HCT116 (cell line): ENCODE measurements around the gene PER2. TPM values are rescaled to one million over a fixed set of nuclear protein-coding genes. Genes with fewer than 3 reads are reported as not detected.

Experiments
- ATAC-seq: fragments of 200-7000 bp; cut with Tn5 transposase; 2 replicates; pipeline ENCODE4 v1.9.1; 2020; ENCODE audit warnings: mild to moderate bottlenecking, moderate library complexity
- BruUV-seq: library from RNA; stranded (reverse); fragments of 400-500 nt; replicated peaks from 2 replicates; lab custom pipeline; 2021; lab: Mats Ljungman, UMichigan
- CTCF ChIA-PET: fragments of 300-600 bp; sonication (Branson Sonifier 250); formaldehyde crosslinking; loops from one replicate; lab custom pipeline; 2021; ENCODE audit warnings: antibody characterized with exemption; lab: Charles Lee
- POLR2A ChIA-PET: fragments of 300-600, 350-600 bp; sonication (Branson Sonifier 250); formaldehyde crosslinking; loops from one replicate; lab custom pipeline; 2021; ENCODE audit warnings: antibody characterized with exemption; lab: Charles Lee
- RAD21 ChIA-PET, 2 experiments: fragments of 300-600 bp; sonication (Branson Sonifier 250); formaldehyde crosslinking; loops; one replicate each; lab custom pipeline; 2023; ENCODE audit warnings: low total read pairs in 2 of 2; ENCODE audit not compliant: uncharacterized antibody in 2 of 2, unreplicated experiment in 2 of 2, low non-redundant PET in 1 of 2; lab: Charles Lee
- DNase-seq: peaks from one replicate; pipeline ENCODE4 v3.0.0-alpha.2; 2010; ENCODE audit warnings: low read depth, low spot score
- H2AFZ ChIP-seq: fragments of 200-600 bp; shearing (Covaris generic), sonication (generic); 2 replicates; pipeline ENCODE4 v1.6.1; 2017; ENCODE audit warnings: low read depth, mixed run types, mixed read lengths, antibody characterized with exemption, low read length; ENCODE audit not compliant: poor library complexity, severe bottlenecking
- H3K27ac ChIP-seq: 2 replicates; pipeline ENCODE4 v1.5.1; 2012; ENCODE audit warnings: low read depth, low read length
- H3K27me3 ChIP-seq: fragments of 200-600 bp; sonication (generic); 2 replicates; pipeline ENCODE4 v1.6.1; 2016; ENCODE audit warnings: mixed run types, low read length, mixed read lengths; ENCODE audit not compliant: insufficient read depth
- H3K36me3 ChIP-seq, 2 experiments: fragments of 200-500 bp in 1 of 2; fragments of 200-600 bp in 1 of 2; sonication (Bioruptor generic) in 1 of 2; sonication (generic) in 1 of 2; 2 replicates each; pipeline versions ENCODE4 v1.5.1 to v1.6.1; 2014 to 2016; ENCODE audit warnings: low read length in 2 of 2, inconsistent platforms in 1 of 2, mixed read lengths in 1 of 2, mixed run types in 1 of 2; ENCODE audit not compliant: insufficient read depth in 2 of 2, control insufficient read depth in 1 of 2
- H3K4me1 ChIP-seq, 2 experiments: fragments of 200-600 bp in 1 of 2; sonication (generic) in 1 of 2; 2 replicates each; pipeline versions ENCODE4 v1.5.1 to v1.6.1; 2012 to 2017; ENCODE audit warnings: low read length in 2 of 2, inconsistent platforms in 1 of 2, mild to moderate bottlenecking in 1 of 2, mixed read lengths in 1 of 2, mixed run types in 1 of 2, moderate library complexity in 1 of 2; ENCODE audit not compliant: insufficient read depth in 2 of 2, control insufficient read depth in 1 of 2
- H3K4me2 ChIP-seq: fragments of 200-600 bp; sonication (generic); 2 replicates; pipeline ENCODE4 v1.6.1; 2017; ENCODE audit warnings: mixed run types, low read length, mixed read lengths
- H3K4me3 ChIP-seq, 2 experiments: fragments of 200-600 bp in 1 of 2; sonication (generic) in 1 of 2; replicated peaks in 1 of 2; 2 replicates each; pipeline ENCODE4 v1.5.1; 2011 to 2016; ENCODE audit warnings: low read length in 2 of 2, control low read depth in 1 of 2, low read depth in 1 of 2, mild to moderate bottlenecking in 1 of 2, mixed read lengths in 1 of 2, mixed run types in 1 of 2
- H3K79me2 ChIP-seq: fragments of 200-600 bp; sonication (generic); 2 replicates; pipeline ENCODE4 v1.6.1; 2017; ENCODE audit warnings: mild to moderate bottlenecking, mixed run types, low read length, moderate library complexity, mixed read lengths; ENCODE audit not compliant: insufficient read depth
- H3K9ac ChIP-seq: fragments of 200-600 bp; sonication (generic); 2 replicates; pipeline ENCODE4 v1.6.1; 2016; ENCODE audit warnings: low read length, mixed read lengths
- H3K9me2 ChIP-seq: fragments of 200-600 bp; sonication (generic), shearing (Covaris generic); 2 replicates; pipeline ENCODE4 v1.6.1; 2017; ENCODE audit warnings: mixed run types, mild to moderate bottlenecking, moderate library complexity; ENCODE audit not compliant: insufficient read depth
- H3K9me3 ChIP-seq, 2 experiments: fragments of 200-500 bp in 1 of 2; fragments of 200-600 bp in 1 of 2; sonication (Bioruptor generic) in 1 of 2; sonication (generic) in 1 of 2; 2 replicates each; pipeline ENCODE4 v1.6.1; 2014 to 2017; ENCODE audit warnings: low read length in 2 of 2, mixed read lengths in 2 of 2, inconsistent platforms in 1 of 2, low read depth in 1 of 2, mild to moderate bottlenecking in 1 of 2, mixed run types in 1 of 2, moderate library complexity in 1 of 2; ENCODE audit not compliant: control insufficient read depth in 1 of 2, insufficient read depth in 1 of 2
- H4K20me1 ChIP-seq: fragments of 200-600 bp; sonication (generic), shearing (Covaris generic); 2 replicates; pipeline ENCODE4 v1.6.1; 2017; ENCODE audit warnings: mixed run types, mild to moderate bottlenecking, moderate library complexity; ENCODE audit not compliant: insufficient read depth
- CBX3 ChIP-seq: IDR thresholded peaks from 2 replicates; pipeline ENCODE4 v1.6.1; 2012; ENCODE audit warnings: low read depth
- CEBPB ChIP-seq: IDR thresholded peaks from 2 replicates; pipeline ENCODE4 v1.6.1; 2012; ENCODE audit warnings: low read depth
- CTCF ChIP-seq, 3 experiments: fragments of 200-600 bp in 1 of 3; sonication (generic) in 1 of 3; IDR thresholded peaks in 2 of 3; conservative IDR thresholded peaks in 1 of 3; 2 replicates each; pipeline ENCODE4 v1.5.1; 2012 to 2017; ENCODE audit warnings: low read depth in 2 of 3, low read length in 2 of 3, antibody characterized with exemption in 1 of 3, borderline replicate concordance in 1 of 3, control low read depth in 1 of 3, mild to moderate bottlenecking in 1 of 3, mixed read lengths in 1 of 3, mixed run types in 1 of 3, moderate library complexity in 1 of 3; ENCODE audit not compliant: insufficient read depth in 1 of 3
- EZH2phosphoT487 ChIP-seq: fragments of 200-600 bp; IDR thresholded peaks from 2 replicates; pipeline ENCODE4 v1.6.1; 2018; ENCODE audit warnings: antibody characterized with exemption, borderline replicate concordance
- FOSL1 ChIP-seq: IDR thresholded peaks from 2 replicates; pipeline ENCODE4 v1.6.1; 2012; ENCODE audit warnings: low read depth
- JUND ChIP-seq: IDR thresholded peaks from 2 replicates; pipeline ENCODE4 v1.6.1; 2012
- POLR2A ChIP-seq: IDR thresholded peaks from 2 replicates; pipeline ENCODE4 v1.7.0; 2011; ENCODE audit warnings: borderline replicate concordance; ENCODE audit not compliant: insufficient read depth, insufficient read length; ENCODE audit errors: extremely low read depth
- POLR2AphosphoS5 ChIP-seq: IDR thresholded peaks from 2 replicates; pipeline ENCODE4 v1.6.1; 2011; ENCODE audit warnings: mild to moderate bottlenecking, low read depth, low read length, moderate library complexity
- REST ChIP-seq: IDR thresholded peaks from 2 replicates; pipeline ENCODE4 v1.6.1; 2012; ENCODE audit warnings: low read depth
- SIN3A ChIP-seq: IDR thresholded peaks from 2 replicates; pipeline ENCODE4 v1.6.1; 2012; ENCODE audit warnings: low read depth
- SP1 ChIP-seq: IDR thresholded peaks from 2 replicates; pipeline ENCODE4 v1.6.1; 2012; ENCODE audit warnings: low read depth
- TCF7L2 ChIP-seq: IDR thresholded peaks from 2 replicates; pipeline ENCODE4 v1.7.0; 2011; ENCODE audit warnings: borderline replicate concordance, inconsistent platforms; ENCODE audit not compliant: insufficient read depth, insufficient read length; ENCODE audit errors: extremely low read depth
- YY1 ChIP-seq: IDR thresholded peaks from 2 replicates; pipeline ENCODE4 v1.6.1; 2011; ENCODE audit warnings: low read length, low read depth, moderate library complexity, mild to moderate bottlenecking; ENCODE audit not compliant: insufficient replicate concordance; ENCODE audit errors: extremely low read depth
- ZBTB33 ChIP-seq: IDR thresholded peaks from 2 replicates; pipeline ENCODE4 v1.6.1; 2011; ENCODE audit warnings: mild to moderate bottlenecking, low read length, moderate library complexity; ENCODE audit not compliant: insufficient replicate concordance; ENCODE audit errors: extremely low read depth
- ZFX ChIP-seq: fragments of 450-650 bp; IDR thresholded peaks from 2 replicates; pipeline ENCODE4 v1.6.1; 2017
- intact Hi-C: fragments of 100-400 bp; cut with micrococcal nuclease; formaldehyde crosslinking; loops from 2 replicates; pipeline ENCODE4 v1.10.0; 2022
- total RNA-seq: library from RNA; stranded (reverse); gene quantifications from one replicate; pipeline ENCODE4 v1.2.1, GENCODE V29; 2021; ENCODE audit not compliant: unreplicated experiment

PER2 gene
- total RNA-seq, 1 experiment from 2014 or later: 18.7 TPM

GRCh38 chr2:238284802-238285515, 3.5 kb downstream of the PER2 start:
- no peak overlapping the region for H3K9ac ChIP-seq
- POLR2A ChIA-PET: no interaction called here
- RAD21 ChIA-PET: no interaction called here
- H4K20me1 ChIP-seq: 0 out of 2 replicates have a peak, but pooled peaks cover 4% of the 10 kb centered on the region
- no TSS peak for BruUV-seq
- H3K27me3 ChIP-seq: no peaks in the 10 kb centered on the region
- CTCF ChIA-PET: interaction anchor here (0.6 to 0.7 kb wide), 2 partner anchors 22 to 361 kb away, joined by 3 read pairs; no protein-coding TSS in a partner anchor
- DNase-seq (no peak), ATAC-seq (no peak)
- no peak for TF ChIP-seq YY1
- no peak for TF ChIP-seq SP1
- no peak for TF ChIP-seq CEBPB
- TF ChIP-seq POLR2AphosphoS5: no peak
- no peak for TF ChIP-seq CTCF (IDR thresholded peaks at IDR 0.05 in 2 of 3, conservative IDR thresholded peaks at IDR 0.05 in 1 of 3; ENCODE audit: borderline replicate concordance in 1 of 3, insufficient read depth in 1 of 3, low read depth in 2 of 3, low read length in 2 of 3)
- no peak for TF ChIP-seq FOSL1
- no peak for TF ChIP-seq TCF7L2
- no peak for TF ChIP-seq JUND
- no peak for TF ChIP-seq SIN3A
- TF ChIP-seq EZH2phosphoT487: no peak
- no peak for TF ChIP-seq ZFX
- no peak for TF ChIP-seq CBX3
- no peak for TF ChIP-seq ZBTB33
- no peak for TF ChIP-seq POLR2A
- no peak for TF ChIP-seq REST
- H2AFZ ChIP-seq: no peak overlapping the region
- intact Hi-C loops: no loop called here
- H3K79me2 ChIP-seq: peaks cover 58% of the 10 kb centered on the region
- no peak overlapping the region for H3K4me3 ChIP-seq
- H3K9me3 ChIP-seq: no peaks in the 10 kb centered on the region
- no peak overlapping the region for H3K4me2 ChIP-seq
- no peaks in the 10 kb centered on the region for H3K9me2 ChIP-seq
- H3K36me3 ChIP-seq: no peaks in the 10 kb centered on the region
- no peak overlapping the region for H3K27ac ChIP-seq
- peaks cover 11 to 30% of the 10 kb centered on the region in 2 experiments for H3K4me1 ChIP-seq
